DMS153 treated with DMSO at 0.1 percent for 48 hours (cell line): ENCODE measurements around the gene C1GALT1.
A peak's percentile ranks its signal among the peaks of the same experiment; 100 is the strongest.
"Not testable (repeated sequence)": the region's sequence is repeated elsewhere in the genome, so short reads cannot be mapped to it uniquely, and the experiment has no call there.

Experiments
- DNase-seq: peaks from one replicate; lab custom pipeline; 2025; ENCODE audit not compliant: unreplicated experiment; lab: John Stamatoyannopoulos, UW

The C1GALT1 gene

DNA sequence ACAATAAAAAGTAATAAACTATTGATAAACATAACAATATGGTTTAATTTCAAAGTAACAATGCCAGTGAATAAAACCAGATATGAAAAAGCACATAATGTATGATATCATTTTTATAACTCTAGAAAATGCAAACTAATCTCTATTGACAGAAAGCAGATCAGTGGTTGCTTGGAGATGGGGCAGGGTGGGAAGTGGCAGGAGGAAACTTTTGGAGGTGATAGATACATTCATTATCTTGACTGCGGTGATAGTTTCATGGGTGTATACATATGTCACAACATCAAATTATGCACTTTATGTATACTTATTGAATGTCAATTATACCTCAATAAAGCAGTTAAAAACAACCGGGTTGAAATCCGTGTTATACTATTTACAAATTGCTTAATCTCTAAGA lies 16.0 kb upstream of the C1GALT1 start:
- DNase-seq, result no peak

GRCh38 chr7:7169296-7169695 lies 13.0 kb upstream of the C1GALT1 start:
- no peak for DNase-seq

- DNase-seq, result no peak
Measured at GRCh38 chr7:7173956-7174632, 8.2 kb upstream of the C1GALT1 start.

- DNase-seq, result no peak
Measured at GRCh38 chr7:7175075-7175695, 7.2 kb upstream of the C1GALT1 start.

DNA sequence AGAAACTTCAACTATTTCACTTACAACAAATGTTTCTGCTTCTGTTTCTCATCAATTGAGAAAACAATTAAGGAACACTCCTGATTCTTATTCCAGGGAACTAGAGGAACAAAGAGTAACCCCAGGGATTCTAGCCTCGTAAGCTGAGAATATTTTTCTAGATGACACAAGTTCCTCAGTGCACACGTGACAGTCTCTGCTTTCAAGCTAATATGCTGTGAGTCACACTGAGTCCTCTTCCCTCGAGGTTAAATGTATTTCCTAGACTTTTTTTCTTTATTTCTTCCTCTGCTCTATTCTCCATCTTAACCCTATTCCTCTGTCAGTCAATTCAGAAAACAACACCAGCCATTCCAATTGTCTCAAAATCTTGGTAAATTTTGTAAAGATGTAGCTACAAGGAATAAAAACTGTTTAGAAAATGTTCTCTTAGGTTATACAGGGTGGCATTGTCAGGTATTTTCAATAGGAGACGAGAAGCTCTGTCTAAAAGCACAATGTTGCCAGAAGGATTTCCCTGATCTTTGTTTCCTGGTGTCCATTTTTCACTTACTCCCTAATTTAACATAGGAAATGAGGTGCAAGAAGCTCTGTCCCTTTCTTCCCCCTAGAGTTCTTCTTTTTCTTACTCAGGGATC lies 5.8 kb upstream of the C1GALT1 start:
- no peak for DNase-seq

- no peak for DNase-seq
Measured at GRCh38 chr7:7177044-7177517, 5.3 kb upstream of the C1GALT1 start.

GRCh38 chr7:7178081-7178480 lies 4.3 kb upstream of the C1GALT1 start:
- no peak for DNase-seq

- DNase-seq, result no peak
Measured at GRCh38 chr7:7178906-7179305, 3.4 kb upstream of the C1GALT1 start.

- DNase-seq, result no peak
Measured at GRCh38 chr7:7180725-7181449, 1.5 kb upstream of the C1GALT1 start.

GRCh38 chr7:7181519-7182155 lies 707 bp upstream of the C1GALT1 start:
- DNase-seq, result peak; percentile 90

- DNase-seq, result peak; percentile 64
Measured at GRCh38 chr7:7183061-7183837, 905 bp downstream of the C1GALT1 start.

GRCh38 chr7:7183838-7184463 lies 1.6 kb downstream of the C1GALT1 start:
- no peak for DNase-seq

DNA sequence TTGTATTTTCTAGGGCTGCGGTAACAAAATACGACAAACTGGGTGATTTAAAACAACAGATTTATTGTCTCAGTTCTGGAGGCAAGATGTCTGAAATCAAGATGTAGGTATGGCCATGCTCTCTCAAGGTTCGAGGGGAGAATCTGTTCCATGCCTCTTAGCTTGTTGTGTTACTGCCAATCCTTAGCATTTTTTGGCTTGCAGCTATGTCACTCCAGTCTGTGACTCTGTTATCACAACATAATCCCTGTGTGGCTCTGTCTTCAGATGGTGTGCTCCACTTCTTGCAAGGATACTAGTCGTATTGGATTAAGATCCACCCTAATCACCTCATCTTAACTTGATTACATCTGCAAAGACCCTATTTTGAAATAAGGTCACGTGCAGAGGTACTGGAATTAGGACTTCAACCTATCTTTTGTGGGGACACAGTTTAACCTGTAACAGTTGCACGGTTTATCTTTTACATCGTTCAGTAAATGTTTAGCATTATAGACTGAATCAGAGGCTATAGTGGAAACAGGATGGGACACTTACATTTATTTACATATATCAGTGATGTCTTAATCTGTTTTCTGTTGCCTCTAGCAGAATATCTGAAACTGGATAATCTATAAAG lies 3.1 kb downstream of the C1GALT1 start:
- no peak for DNase-seq

DNA sequence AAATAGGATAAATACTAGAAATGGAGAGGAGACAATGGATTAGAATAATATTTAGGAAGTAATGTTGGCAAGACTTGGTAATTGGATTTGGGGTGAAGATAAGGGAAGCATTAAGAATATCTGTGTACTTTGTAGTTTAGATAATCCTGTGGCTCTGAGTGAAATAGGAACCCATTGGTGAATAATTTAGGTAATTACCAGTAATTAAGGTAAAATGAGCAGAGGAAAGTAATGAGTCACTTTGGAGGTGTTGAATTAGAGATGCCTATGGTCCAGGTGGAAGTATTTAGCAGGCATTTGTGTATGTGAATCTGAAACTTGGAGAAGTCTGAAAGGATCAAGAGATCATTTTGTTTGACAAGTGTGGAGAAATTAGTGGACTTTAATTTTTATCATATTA lies 5.7 kb downstream of the C1GALT1 start:
- DNase-seq, result no peak

GRCh38 chr7:7188742-7189141 lies 6.4 kb downstream of the C1GALT1 start:
- no peak for DNase-seq

DNA sequence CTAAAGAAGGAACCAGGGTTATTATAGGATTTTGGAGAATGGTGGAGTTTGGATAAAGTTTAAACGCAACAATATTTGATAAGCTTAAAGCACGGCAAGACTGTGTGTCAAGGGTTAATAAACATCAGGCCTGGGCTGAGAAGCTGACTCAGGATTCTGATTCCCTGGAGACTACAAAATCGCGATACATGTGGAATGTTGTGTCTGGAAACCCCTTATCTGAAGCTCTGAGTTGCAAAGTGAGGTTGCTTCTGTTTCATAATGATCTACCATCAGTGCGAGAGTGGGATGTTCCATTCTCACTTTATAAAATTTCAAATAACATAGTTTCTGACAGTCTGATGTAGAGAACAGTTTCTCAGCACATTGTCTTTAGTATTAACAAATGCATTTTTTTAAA lies 7.8 kb downstream of the C1GALT1 start:
- no peak for DNase-seq

DNA sequence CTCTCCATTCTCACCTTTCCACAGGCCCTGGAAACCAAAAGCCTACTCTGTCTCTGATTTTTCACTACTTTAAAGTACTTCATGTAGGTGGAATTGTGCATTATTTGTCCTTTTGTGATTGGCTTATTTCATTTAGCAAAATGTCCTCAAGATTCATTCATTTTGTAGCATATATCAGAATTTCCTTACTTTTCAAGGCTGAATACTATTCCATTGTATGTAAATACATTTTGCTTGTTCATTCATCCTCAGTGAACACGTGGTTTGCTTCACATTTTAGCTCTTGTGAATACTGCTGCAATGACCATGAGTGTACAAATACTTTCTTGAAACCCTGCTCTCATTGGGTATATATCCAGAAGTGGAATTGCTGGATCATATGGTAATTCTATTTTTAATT lies 8.8 kb downstream of the C1GALT1 start:
- no peak for DNase-seq

GRCh38 chr7:7192798-7193788 lies 10.7 kb downstream of the C1GALT1 start:
- DNase-seq, result not testable (repeated sequence)
